ENCODE data around the gene TH.

TH gene

DNA sequence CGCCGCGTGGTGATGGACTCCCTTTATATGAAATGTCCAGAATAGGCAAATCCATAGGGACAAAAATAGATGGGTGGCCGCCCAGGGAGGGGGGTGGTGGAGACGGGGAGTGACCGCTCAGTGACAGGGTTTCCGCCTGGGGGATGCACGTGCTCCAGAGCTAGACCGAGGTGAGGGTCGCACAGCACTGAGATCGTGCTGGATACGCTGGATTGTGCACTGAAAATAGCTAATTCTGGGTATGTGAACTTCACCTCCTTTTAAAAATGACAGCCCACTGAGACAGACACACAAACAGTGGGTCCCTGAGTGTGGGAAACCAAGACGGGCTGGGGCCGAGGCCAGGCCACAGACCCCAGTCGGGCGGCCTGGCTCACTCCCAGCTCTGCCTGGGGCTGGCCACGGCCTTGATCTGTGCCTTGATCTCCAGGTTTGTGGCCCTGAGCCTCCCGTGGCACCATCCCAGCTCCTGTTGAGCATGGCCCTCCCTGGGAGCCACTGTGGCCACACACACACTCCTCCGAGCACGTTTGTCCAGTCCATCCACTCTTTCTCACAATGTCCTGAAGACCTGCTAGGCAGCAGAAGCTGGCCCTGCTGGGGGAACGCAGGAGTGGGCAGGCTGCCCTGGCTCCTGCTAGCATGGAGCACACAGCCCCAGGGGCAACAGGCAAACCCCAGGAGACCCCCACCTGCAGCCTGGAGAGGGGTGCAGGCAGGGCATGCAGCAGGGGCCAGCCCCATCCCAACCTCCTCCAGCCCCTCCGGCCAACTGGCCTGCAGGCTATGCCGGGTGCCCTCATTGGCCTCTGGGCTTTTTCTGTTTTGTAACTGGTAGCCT, 41.0 kb upstream of the TH start:
- Histone ChIP-seq H3K4me3 (ENCODE audit: low read length, poor library complexity, severe bottlenecking) (no peak overlapping the region), H3K4me2 (ENCODE audit: low read depth, low read length, poor library complexity, severe bottlenecking) (no peak overlapping the region), H3K9ac (ENCODE audit: low read depth, low read length, poor library complexity, severe bottlenecking) (no peak overlapping the region), H3F3A (ENCODE audit: low read depth) (no peaks in the 10 kb centered on the region), H3K9me3 (ENCODE audit: insufficient read depth, low read depth, low read length) (no peaks in the 10 kb centered on the region), H3K9me2 (replicated peaks; ENCODE audit: low read depth, low read length) (no peaks in the 10 kb centered on the region), H3K36me3 (ENCODE audit: insufficient read depth, low read length) (no peaks in the 10 kb centered on the region), H3K4me1 (ENCODE audit: insufficient read depth, low read length, poor library complexity, severe bottlenecking) (no peaks in the 10 kb centered on the region), H3K27me3 (ENCODE audit: insufficient read depth, low read length, poor library complexity, severe bottlenecking) (no peaks in the 10 kb centered on the region), H4K20me1 (ENCODE audit: insufficient read depth, low read length, poor library complexity, severe bottlenecking) (no peaks in the 10 kb centered on the region), H3K79me2 (ENCODE audit: insufficient read depth, low read length) (no peaks in the 10 kb centered on the region), H2AFZ (ENCODE audit: low read length) (no peak overlapping the region)
- no peak for TF ChIP-seq EZH2phosphoT487 (IDR thresholded peaks at IDR 0.05; ENCODE audit: borderline replicate concordance)
- TF ChIP-seq, protein P1, sequence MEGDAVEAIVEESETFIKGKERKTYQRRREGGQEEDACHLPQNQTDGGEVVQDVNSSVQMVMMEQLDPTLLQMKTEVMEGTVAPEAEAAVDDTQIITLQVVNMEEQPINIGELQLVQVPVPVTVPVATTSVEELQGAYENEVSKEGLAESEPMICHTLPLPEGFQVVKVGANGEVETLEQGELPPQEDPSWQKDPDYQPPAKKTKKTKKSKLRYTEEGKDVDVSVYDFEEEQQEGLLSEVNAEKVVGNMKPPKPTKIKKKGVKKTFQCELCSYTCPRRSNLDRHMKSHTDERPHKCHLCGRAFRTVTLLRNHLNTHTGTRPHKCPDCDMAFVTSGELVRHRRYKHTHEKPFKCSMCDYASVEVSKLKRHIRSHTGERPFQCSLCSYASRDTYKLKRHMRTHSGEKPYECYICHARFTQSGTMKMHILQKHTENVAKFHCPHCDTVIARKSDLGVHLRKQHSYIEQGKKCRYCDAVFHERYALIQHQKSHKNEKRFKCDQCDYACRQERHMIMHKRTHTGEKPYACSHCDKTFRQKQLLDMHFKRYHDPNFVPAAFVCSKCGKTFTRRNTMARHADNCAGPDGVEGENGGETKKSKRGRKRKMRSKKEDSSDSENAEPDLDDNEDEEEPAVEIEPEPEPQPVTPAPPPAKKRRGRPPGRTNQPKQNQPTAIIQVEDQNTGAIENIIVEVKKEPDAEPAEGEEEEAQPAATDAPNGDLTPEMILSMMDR (conservative IDR thresholded peaks at IDR 0.05; ENCODE audit: low read length) = no peak

GRCh38 chr11:2211113-2211971, 39.7 kb upstream of the TH start:
- no peak overlapping the region for H3K4me2 ChIP-seq (ENCODE audit: low read depth, low read length, poor library complexity, severe bottlenecking)

DNA sequence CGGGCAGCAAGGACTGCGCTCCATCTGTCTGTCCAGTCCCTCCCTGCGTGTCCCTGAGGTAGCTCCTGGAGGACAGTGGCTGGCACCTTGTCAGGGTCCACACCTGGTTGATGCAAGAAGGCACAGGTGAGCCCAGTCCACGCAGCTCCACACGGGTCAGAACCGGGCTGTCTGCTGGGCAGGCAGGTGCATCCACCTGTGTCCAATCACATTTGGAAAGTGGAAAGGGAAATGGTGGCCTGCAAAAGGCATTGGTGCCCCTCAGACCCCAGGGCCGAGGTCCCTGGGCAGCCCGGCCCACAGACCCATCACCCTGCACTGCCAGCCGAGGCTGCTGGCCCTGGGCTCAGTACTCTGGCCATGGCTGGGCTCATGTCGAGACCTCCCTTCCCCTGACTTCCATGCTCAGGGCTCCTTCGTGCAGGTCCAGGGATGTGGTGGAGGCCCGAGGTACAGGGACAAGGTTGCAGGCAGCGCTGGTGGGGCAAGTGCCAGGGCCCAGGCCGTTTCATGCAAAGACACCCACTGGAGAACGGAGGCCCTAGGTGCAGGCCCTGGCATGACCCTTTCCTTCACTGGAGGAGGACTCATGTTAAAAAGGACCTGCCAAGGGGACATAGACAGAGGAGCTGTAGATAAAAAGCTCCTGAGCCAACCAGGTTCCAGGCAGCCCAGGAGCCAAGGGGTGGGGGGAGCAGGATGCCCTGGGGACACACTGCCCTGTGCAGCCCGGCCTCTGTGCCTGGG, 38.9 kb upstream of the TH start:
- Histone ChIP-seq H3K79me2 (ENCODE audit: insufficient read depth, low read length) (no peaks in the 10 kb centered on the region), H3K36me3 (ENCODE audit: insufficient read depth, low read length) (no peaks in the 10 kb centered on the region), H3K9ac (ENCODE audit: low read depth, low read length, poor library complexity, severe bottlenecking) (no peak overlapping the region), H3F3A (ENCODE audit: low read depth) (no peaks in the 10 kb centered on the region), H3K27me3 (ENCODE audit: insufficient read depth, low read length, poor library complexity, severe bottlenecking) (no peaks in the 10 kb centered on the region), H3K4me1 (ENCODE audit: insufficient read depth, low read length, poor library complexity, severe bottlenecking) (no peaks in the 10 kb centered on the region), H3K9me3 (ENCODE audit: insufficient read depth, low read depth, low read length) (no peaks in the 10 kb centered on the region), H2AFZ (ENCODE audit: low read length) (no peak overlapping the region), H3K4me3 (ENCODE audit: low read length, poor library complexity, severe bottlenecking) (no peak overlapping the region), H4K20me1 (ENCODE audit: insufficient read depth, low read length, poor library complexity, severe bottlenecking) (no peaks in the 10 kb centered on the region), H3K4me2 (ENCODE audit: low read depth, low read length, poor library complexity, severe bottlenecking) (no peak overlapping the region), H3K9me2 (replicated peaks; ENCODE audit: low read depth, low read length) (no peaks in the 10 kb centered on the region)
- TF ChIP-seq EZH2phosphoT487 (IDR thresholded peaks at IDR 0.05; ENCODE audit: borderline replicate concordance) = no peak
- TF ChIP-seq, protein P1 (conservative IDR thresholded peaks at IDR 0.05; ENCODE audit: low read length) = no peak

More at GRCh38 chr11:2211113-2211971, 39.7 kb upstream of the TH start:
- no peaks in the 10 kb centered on the region for H3F3A ChIP-seq (ENCODE audit: low read depth)
- H3K9me2 ChIP-seq (replicated peaks; ENCODE audit: low read depth, low read length) = no peaks in the 10 kb centered on the region
- no peak overlapping the region for H2AFZ ChIP-seq (ENCODE audit: low read length)
- no peaks in the 10 kb centered on the region for H3K4me1 ChIP-seq (ENCODE audit: insufficient read depth, low read length, poor library complexity, severe bottlenecking)
- H3K9me3 ChIP-seq (ENCODE audit: insufficient read depth, low read depth, low read length) = no peaks in the 10 kb centered on the region
- no peaks in the 10 kb centered on the region for H4K20me1 ChIP-seq (ENCODE audit: insufficient read depth, low read length, poor library complexity, severe bottlenecking)
- no peak overlapping the region for H3K9ac ChIP-seq (ENCODE audit: low read depth, low read length, poor library complexity, severe bottlenecking)
- H3K27me3 ChIP-seq (ENCODE audit: insufficient read depth, low read length, poor library complexity, severe bottlenecking) = no peaks in the 10 kb centered on the region
- no peaks in the 10 kb centered on the region for H3K79me2 ChIP-seq (ENCODE audit: insufficient read depth, low read length)
- no peaks in the 10 kb centered on the region for H3K36me3 ChIP-seq (ENCODE audit: insufficient read depth, low read length)
- no peak overlapping the region for H3K4me3 ChIP-seq (ENCODE audit: low read length, poor library complexity, severe bottlenecking)
- no peak for TF ChIP-seq EZH2phosphoT487 (IDR thresholded peaks at IDR 0.05; ENCODE audit: borderline replicate concordance)
- TF ChIP-seq, protein P1 (conservative IDR thresholded peaks at IDR 0.05; ENCODE audit: low read length) = no peak
